ENCODE data around the gene TMEM129. TPM values are rescaled to one million over a fixed set of nuclear protein-coding genes. Genes with fewer than 3 reads are reported as not detected.
A peak's percentile ranks its signal among the peaks of the same experiment; 100 is the strongest.
"Not testable (repeated sequence)": the region's sequence is repeated elsewhere in the genome, so short reads cannot be mapped to it uniquely, and the experiment has no call there.

Gene TMEM129
- polyA plus RNA-seq, 4 donors, result 34.2 to 58.1 (median 48.3) TPM

DNA sequence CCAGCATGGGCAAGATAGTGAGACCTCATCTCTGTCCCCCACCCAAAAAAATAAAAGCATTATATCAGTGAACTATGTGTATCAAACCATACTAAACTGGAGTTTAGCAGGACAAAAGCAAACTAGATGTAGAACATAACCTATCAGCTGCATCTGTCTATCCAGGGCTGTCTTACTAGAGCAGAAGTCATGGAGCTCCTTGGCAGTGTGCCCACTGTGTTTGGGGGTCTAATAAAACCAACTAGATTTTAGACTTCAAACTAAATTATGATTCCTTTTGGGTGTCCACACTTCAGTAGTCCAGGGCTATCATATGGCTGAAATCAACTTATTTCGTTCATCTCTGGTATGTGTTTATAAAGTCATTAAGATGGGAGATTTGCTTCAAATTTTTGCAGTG, 17.3 kb downstream of the TMEM129 start:
- no peak for DNase-seq (ENCODE audit: low read depth in 4 of 4, low spot score in 2 of 4)

DNA sequence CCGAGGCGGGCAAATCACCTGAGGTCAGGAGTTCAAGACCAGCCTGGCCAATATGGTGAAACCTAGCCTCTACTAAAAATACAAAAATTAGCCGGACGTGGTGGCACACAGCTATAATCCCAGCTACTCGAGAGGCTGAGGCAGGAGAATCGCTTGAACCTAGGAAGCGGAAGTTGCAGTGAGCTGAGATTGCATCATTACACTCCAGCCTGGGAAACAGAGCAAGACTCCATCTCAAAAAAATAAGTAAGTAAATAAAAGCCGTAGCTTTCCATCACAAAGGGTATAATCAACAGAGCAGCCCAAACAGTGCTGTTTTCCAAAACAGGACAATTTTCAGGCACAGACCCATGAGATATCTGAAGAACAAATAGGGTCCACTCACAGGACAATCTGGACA, 19.5 kb downstream of the TMEM129 start:
- not testable (repeated sequence) for DNase-seq (ENCODE audit: low read depth in 4 of 4, low spot score in 2 of 4)

DNA sequence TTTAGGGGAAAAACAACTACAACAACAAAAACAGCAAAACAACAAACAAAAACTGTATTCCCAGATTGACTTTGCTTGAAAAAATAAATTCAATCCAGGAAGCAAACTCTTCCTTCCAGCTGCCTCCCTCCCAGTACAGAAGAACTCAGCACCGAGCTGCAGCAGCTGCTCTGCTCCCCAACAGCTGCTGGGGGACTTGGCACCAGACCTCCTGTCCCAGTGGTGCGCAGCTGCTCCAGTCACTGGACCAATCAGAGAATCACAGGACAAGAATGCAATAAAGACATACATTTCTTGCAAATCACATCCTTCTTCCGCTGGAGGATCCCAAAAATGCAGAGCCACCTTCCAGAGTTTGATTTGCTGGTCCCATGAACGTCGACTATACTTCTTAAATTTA, 25.2 kb downstream of the TMEM129 start:
- no peak for DNase-seq (ENCODE audit: low read depth in 4 of 4, low spot score in 2 of 4)

DNA sequence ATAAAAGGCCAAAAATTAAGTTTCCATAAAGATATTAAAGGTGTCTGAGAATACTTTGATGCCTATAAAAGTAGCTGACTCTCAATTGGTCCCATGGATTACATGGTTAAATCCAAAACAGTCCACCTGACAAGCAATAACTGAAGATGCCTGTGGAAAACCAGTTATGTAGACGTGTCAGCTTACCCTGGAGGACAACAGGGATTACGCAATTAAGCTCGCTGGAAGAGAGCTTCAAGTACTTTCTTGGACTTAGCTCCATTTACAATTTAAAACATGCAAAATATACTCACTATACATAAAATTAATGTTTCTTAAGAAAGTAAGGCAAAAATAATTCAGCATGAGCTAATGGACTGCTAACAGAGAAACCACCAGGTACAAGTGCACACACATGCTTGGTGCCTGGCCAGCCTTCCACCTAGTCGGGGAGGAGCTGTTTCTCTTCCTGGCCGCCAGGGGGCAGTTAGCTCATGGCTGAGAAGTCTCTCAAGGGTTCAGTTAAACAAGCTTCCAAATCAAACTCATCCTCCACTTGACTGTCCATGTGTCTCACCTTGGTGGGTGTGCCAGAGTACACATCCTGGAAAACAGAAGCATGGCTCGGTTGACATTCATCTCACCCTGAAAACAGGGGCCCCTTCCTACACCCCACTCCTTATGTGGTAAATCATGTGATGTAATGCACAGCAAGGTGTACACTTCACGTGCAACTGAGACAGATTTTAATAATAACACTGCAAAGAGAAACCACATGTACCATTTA, 27.8 kb downstream of the TMEM129 start:
- peak in 1 of 4 donors; percentile 31 for DNase-seq (ENCODE audit: low read depth in 4 of 4, low spot score in 2 of 4)

- no peak for DNase-seq (ENCODE audit: low read depth in 4 of 4, low spot score in 2 of 4)
Measured at GRCh38 chr4:1691737-1692373, 29.3 kb downstream of the TMEM129 start.

DNA sequence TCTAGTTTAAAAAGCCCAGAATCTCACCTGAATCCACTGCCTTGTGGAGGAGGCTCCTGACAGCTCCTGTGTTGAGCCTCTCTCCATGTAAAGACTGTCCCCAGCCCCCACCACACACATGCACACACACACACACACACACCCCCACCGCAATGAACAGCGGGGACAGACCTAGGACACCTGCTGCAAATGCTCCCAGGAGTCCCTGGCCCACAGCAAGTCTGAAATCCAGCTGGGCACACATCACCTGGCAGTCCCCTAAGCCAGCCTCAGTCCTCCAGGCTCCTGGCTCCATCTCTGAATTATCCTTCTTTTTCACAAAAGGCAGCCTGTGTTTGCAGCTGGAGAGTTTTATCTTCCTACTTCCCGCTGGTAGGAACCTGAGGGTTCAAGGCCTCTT, 30.4 kb downstream of the TMEM129 start:
- DNase-seq (ENCODE audit: low read depth in 4 of 4, low spot score in 2 of 4), result no peak

- no peak for DNase-seq (ENCODE audit: low read depth in 4 of 4, low spot score in 2 of 4)
Measured at GRCh38 chr4:1686440-1687036, 34.6 kb downstream of the TMEM129 start.

DNA sequence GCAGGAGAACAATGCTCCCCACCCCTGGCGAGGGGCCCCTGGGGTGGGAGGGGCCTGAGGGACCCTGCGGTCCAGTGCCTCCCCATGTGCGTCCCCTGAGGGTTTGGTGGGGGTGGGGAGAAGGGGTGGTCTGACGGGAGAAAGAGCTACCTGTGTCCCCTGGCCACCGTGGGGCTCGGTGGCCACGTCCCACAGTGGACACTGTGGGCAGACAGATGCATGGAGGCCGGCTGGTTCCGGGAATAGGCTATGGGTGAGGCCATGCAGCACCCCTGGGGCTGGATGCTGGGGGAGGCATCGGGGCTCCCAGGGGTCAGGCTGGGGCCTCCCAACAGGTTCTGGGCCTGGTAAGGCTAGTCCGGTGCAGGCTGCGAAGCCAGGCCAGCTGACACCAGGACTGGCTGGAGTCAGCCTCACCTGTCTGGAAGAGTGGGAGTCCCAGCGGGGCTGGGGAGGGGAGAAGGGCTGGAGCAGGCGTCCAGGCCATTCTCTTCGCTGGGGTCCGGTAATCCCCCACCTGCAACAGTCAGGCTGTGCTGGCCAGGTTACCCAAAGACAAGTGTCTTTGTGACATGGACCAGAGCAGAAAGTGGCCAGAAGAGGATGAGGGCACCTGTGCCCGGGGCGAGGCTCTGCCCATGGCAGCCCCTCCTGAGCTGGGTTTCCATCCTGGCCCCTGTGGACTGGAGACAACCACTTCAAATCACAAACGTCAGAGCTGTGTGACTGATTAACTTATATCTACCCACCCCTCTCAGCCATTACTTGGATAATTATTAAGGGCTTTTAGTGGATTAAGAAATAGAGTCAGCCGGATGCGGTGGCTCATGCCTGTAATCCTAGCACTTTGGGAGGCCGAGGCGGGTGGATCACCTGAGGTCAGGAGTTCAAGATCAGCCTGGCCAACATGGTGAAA, 35.6 kb downstream of the TMEM129 start:
- peak in 1 of 4 donors; percentile 19 for DNase-seq (ENCODE audit: low read depth in 4 of 4, low spot score in 2 of 4)

DNA sequence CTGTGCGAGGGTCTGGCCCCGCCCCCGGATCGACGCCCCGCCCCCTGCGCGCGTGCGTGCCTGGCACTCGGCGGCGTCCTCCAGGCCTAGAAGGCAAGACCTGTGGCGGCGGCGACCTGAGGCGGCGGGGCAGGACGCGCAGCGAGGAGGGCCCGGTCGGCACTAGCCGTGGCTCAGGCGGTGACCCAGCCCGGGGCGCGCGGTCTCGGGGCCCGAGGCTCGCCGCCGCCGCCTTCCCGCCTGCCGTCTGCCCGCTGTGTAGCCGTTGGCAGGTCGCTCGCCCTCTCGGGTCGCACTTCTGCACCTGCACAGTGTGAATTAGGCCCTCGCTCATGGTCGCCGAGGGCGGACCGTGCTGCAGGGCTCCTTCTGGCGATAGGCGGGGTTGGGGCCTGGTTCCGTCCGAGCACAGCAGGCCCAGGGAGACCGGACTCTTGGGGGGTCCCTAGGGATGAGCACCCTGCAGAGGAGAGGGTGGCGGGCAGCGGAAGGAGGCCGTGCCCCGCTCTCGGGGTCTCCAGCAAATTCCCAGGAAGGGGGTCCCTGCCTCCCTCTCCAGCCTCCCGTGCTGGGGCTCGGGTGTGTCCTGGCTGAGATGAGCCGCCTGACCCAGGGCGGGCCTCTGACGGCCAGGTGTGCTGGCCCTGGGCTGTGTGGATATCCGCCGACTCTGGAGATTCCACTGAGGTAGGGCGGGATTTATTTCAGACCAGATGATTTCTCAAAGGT, 36.5 kb downstream of the TMEM129 start:
- DNase-seq (ENCODE audit: low read depth in 4 of 4, low spot score in 2 of 4), result no peak

DNA sequence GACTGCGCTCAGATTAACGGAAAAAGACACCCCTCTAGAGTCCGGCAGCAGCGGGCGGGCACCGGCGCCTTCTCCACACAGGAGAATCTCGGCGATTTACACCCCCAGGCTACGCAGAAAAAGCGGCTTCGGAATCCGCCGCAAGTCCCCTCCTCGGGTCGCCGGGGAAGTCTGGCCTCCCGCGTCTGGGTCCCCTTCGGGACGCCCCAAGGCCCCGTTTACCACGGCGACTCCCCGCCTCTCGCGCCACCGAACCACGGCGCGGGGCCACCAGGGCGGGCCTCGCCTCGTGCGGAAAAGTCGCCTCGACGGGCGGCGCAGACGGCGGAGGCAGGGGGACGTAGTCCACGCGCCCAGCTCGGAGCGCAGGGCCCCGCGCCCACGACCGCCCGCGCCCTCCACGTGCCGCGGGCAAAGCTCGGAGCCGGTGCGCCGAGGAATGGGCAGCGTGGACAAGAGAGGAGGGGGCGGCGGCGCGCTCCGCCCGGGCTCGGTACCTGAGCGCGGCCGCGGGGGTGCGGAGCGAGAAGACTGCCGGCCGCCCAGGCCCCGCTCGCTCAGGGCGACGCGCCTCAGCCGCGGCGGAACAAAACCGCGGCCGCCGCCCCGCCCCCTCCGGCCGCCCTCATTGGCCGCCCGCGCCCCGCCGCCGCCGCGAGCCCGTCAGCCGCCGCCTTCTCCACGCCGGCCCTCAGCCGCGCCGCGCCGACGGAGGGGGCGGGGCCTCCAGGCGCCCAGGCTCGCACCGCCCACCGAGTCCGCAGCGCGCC, 37.2 kb downstream of the TMEM129 start, which contains the start of gene FAM53A:
Gene FAM53A, minus strand, starts transcription at position 578 of the 770 bp plus-strand sequence. CDS start 15,572 bp downstream, outside the sequence.
- peak in 3 of 4 donors; percentile 65 to 75 (median 72) for DNase-seq (ENCODE audit: low read depth in 4 of 4, low spot score in 2 of 4)

DNA sequence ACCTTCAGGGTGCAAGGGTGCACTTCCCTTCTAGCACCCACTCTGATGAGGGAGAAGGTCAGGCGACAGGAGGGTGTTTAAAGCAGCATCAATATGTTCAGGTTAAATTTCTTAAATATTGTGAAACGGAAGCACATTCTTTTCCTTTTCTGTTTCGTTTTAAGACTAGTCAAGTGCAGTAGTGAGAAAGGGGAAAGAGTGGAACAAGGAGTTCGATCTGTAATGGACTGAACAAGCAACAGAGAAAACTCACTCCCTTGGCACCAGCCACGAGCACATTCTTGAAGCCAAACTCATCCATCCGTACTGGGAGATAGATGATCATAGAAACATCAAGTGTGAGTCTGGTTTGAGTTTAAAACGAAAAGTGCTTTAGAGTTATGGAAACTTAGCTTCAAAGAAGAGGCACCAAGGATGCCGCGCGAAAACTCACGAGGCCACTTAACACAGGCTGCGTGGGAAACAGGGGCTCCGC, 37.8 kb downstream of the TMEM129 start:
- DNase-seq (ENCODE audit: low read depth in 4 of 4, low spot score in 2 of 4), result no peak

DNA sequence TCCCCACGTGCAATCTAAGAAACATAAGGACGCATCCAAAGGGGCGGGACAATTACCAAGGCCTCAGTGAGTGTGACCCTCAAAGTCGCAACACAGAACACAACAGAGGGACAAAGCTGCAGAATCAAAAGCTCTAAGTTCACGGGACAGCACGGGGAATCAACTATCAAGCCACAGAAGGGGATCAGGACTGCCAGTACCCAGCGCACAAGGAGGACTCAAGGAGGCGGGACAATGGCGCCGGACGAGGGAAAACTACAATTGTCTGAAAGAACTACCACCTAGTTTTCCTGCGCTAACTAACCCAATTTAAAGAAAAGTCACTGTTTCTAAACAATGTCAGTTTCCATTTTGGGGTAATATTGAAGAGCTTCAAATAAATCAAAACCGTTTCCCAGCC, 38.3 kb downstream of the TMEM129 start:
- DNase-seq (ENCODE audit: low read depth in 4 of 4, low spot score in 2 of 4), result no peak

DNA sequence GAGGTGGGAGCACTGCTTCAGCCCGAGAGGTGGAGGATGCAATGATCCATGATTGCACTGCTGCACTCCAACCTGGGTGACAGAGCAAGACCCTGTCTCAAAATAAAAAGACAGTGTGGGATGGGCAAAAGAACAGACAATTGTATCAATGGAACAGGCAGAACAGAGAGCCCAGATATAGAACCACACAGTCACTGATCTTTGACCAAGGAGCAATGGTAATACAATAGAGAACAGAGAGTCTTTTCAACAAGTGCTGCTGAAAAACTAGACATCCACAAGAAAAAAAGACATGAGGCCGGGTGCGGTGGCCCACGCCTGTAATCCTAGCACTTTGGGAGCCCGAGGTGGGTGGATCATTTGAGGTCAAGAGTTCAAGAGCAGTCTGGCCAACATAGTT, 42.9 kb downstream of the TMEM129 start:
- DNase-seq (ENCODE audit: low read depth in 4 of 4, low spot score in 2 of 4), result no peak

DNA sequence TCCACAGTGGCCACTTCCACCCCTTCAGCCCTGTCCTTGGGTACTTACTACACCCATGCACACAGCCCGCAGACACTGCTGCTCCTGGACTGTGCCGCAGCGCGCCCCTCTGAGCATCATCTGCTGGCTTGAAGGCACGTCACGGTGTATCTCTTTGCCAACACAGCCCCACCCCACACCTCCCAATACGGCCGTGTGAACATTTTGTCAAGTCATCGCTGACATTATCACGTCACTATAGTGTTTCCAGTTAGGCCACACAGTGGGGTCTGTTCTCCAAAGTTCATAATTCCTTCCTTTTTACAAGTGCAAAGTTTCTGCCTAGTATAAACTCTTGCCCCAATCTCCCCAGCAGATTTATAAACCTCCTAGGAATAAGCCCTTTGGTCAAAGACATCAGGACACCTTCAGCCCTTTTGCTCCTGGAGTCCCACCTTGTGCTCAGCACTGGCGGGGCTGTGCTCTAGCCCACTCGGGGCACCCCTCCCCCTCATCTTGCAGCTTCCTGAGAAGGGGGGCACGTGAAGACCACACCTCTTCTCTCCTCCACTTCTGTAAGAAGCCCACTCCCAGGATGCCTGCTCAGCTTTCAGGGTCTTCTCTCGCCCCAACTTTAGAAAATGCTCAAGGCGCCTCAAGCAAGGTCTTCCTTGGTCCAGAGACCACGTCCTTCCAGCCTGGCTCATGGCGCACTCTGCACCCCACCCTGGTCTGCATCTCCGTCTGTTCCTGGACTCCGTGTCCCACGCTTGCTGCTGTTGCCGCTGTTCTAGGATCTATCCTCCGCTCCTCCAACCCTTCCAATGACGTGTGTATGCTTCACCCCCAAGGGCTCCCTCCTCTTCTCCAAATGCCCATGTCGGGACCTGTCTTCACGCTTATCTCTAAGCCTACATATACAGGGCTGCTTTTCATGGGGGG, 44.3 kb downstream of the TMEM129 start:
- no peak for DNase-seq (ENCODE audit: low read depth in 4 of 4, low spot score in 2 of 4)

- DNase-seq (ENCODE audit: low read depth in 4 of 4, low spot score in 2 of 4), result no peak
Measured at GRCh38 chr4:1675802-1676137, 45.4 kb downstream of the TMEM129 start.

DNA sequence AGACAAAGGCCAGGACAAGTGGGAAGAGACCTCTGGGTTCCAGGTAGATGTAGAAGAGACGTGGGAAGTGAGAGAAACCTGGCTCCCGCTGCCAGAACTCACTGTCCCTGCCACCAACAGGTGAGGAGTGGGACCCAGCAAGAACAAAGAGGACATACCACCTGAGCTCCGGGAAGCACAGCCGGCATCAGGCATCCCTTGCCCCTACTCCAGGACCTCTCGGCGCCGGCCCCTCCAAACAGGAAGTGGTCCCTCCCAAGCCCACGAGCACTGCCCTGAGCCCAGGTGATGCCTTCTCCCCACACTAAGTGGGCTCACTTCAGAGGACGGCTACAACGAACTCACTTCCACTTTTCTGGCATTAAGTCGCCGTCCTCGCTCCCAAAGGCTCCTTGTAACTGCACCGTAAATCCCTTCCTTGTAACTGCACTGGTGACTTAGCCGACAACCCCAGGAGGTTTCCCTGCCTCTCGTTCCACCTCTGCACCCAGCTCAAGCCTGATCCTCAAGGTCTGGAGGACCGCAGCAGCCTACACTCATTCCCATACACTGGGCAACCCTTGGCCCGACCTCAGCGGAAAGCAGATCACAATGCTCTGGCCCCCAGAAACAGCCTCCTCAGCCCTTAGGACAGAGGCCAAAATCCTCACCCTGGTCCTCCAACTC, 45.9 kb downstream of the TMEM129 start:
- no peak for DNase-seq (ENCODE audit: low read depth in 4 of 4, low spot score in 2 of 4)

DNA sequence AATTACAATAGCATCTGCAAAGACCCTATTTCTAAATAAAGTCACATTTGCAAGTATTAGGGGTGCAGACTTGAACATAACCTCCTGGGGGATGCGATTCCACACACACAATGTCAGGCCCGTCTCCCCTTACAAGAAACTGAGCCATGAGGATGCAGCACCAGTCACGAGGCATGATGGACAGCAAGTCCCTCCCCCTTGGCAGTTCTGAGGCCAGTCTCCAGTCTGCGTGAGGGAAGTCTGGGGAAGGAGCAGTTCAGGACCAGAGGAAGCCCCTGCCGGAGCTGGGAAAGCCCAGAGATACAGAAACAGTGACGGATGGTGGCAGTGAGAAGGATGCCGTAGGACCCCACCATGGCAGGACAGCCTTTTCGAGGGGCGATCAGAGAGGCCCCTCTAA, 46.4 kb downstream of the TMEM129 start:
- DNase-seq (ENCODE audit: low read depth in 4 of 4, low spot score in 2 of 4), result no peak

- no peak for DNase-seq (ENCODE audit: low read depth in 4 of 4, low spot score in 2 of 4)
Measured at GRCh38 chr4:1673671-1674070, 47.5 kb downstream of the TMEM129 start.

Data from left renal cortex interstitium (tissue), 4 donors.